ENCODE measurements around the gene PTPRE.

PTPRE gene

GRCh38 chr10:127874671-127875448 is 32.0 kb upstream of the PTPRE start:
- TF ChIP-seq GABPA (IDR thresholded peaks at IDR 0.05; ENCODE audit: low read depth): no peak
- no peak for TF ChIP-seq POLR2AphosphoS5 (IDR thresholded peaks at IDR 0.05; ENCODE audit: low read depth)
- no peak for TF ChIP-seq CTCF (IDR thresholded peaks at IDR 0.05; ENCODE audit: insufficient read depth, low read length)
- no peak for TF ChIP-seq REST (IDR thresholded peaks at IDR 0.05; ENCODE audit: insufficient replicate concordance, low read depth)
- no peak for TF ChIP-seq SPI1 (IDR thresholded peaks at IDR 0.05; ENCODE audit: borderline replicate concordance, low read depth)
- Histone ChIP-seq H3K27ac (replicated peaks) (no peak overlapping the region), H3K27me3 (ENCODE audit: insufficient read depth, poor library complexity, severe bottlenecking) (no peaks in the 10 kb centered on the region), H3K4me3 (replicated peaks; ENCODE audit: insufficient read depth, low read length) (no peak overlapping the region)
- no peak for DNase-seq (ENCODE audit: low read depth in 1 of 2, low spot score in 1 of 2)

- TF ChIP-seq CTCF (IDR thresholded peaks at IDR 0.05; ENCODE audit: insufficient read depth, low read length) (no peak), POLR2AphosphoS5 (IDR thresholded peaks at IDR 0.05; ENCODE audit: low read depth) (no peak), GABPA (IDR thresholded peaks at IDR 0.05; ENCODE audit: low read depth) (no peak), SPI1 (IDR thresholded peaks at IDR 0.05; ENCODE audit: borderline replicate concordance, low read depth) (no peak), REST (IDR thresholded peaks at IDR 0.05; ENCODE audit: insufficient replicate concordance, low read depth) (no peak)
Measured at GRCh38 chr10:127875449-127875765, 31.5 kb upstream of the PTPRE start.

GRCh38 chr10:127875916-127876315 is 31.0 kb upstream of the PTPRE start:
- no peak for DNase-seq (ENCODE audit: low read depth in 1 of 2, low spot score in 1 of 2)
- no peaks in the 10 kb centered on the region for H3K27me3 ChIP-seq (ENCODE audit: insufficient read depth, poor library complexity, severe bottlenecking)
- TF ChIP-seq POLR2AphosphoS5 (IDR thresholded peaks at IDR 0.05; ENCODE audit: low read depth): no peak
- no peak overlapping the region for H3K4me3 ChIP-seq (replicated peaks; ENCODE audit: insufficient read depth, low read length)
- H3K27ac ChIP-seq (replicated peaks): no peak overlapping the region

More at GRCh38 chr10:127875449-127875765, 31.5 kb upstream of the PTPRE start:
- no peak for DNase-seq (ENCODE audit: low read depth in 1 of 2, low spot score in 1 of 2)
- Histone ChIP-seq H3K4me3 (replicated peaks; ENCODE audit: insufficient read depth, low read length) (no peak overlapping the region), H3K27ac (replicated peaks) (no peak overlapping the region), H3K27me3 (ENCODE audit: insufficient read depth, poor library complexity, severe bottlenecking) (no peaks in the 10 kb centered on the region)

- Histone ChIP-seq H3K27me3 (ENCODE audit: insufficient read depth, poor library complexity, severe bottlenecking) (no peaks in the 10 kb centered on the region), H3K27ac (replicated peaks) (no peak overlapping the region), H3K4me3 (replicated peaks; ENCODE audit: insufficient read depth, low read length) (no peak overlapping the region)
- TF ChIP-seq POLR2AphosphoS5 (IDR thresholded peaks at IDR 0.05; ENCODE audit: low read depth) (no peak), SPI1 (IDR thresholded peaks at IDR 0.05; ENCODE audit: borderline replicate concordance, low read depth) (no peak), CTCF (IDR thresholded peaks at IDR 0.05; ENCODE audit: insufficient read depth, low read length) (no peak), REST (IDR thresholded peaks at IDR 0.05; ENCODE audit: insufficient replicate concordance, low read depth) (no peak)
- DNase-seq (ENCODE audit: low read depth in 1 of 2, low spot score in 1 of 2): no peak
Measured at GRCh38 chr10:127877116-127877515, 29.8 kb upstream of the PTPRE start.

All from HL-60 (cell line).